Keratinocyte (primary cell): ENCODE data around the gene SOD1. TPM values are rescaled to one million over a fixed set of nuclear protein-coding genes. Genes with fewer than 3 reads are reported as not detected.

ENCODE experiments used
- DNase-seq: peaks from one replicate; pipeline ENCODE4 v3.0.0-alpha.2; 2011; ENCODE audit warnings: low read depth, missing footprints, low spot score
- FAIRE-seq: peaks from 2 replicates; lab custom pipeline; 2011; peaks lifted over from hg19 to GRCh38; lab: Jason Lieb, UNC
- H2AFZ ChIP-seq: 2 replicates; pipeline ENCODE4 v1.6.0; 2012; ENCODE audit warnings: low read length, control low read depth, inconsistent platforms; ENCODE audit not compliant: control insufficient read depth
- H3K27ac ChIP-seq: 2 replicates; pipeline ENCODE4 v1.5.1; 2011; ENCODE audit warnings: low read length; ENCODE audit not compliant: control insufficient read depth, insufficient read depth
- H3K27me3 ChIP-seq: 3 replicates; pipeline ENCODE4 v1.6.0; 2011; ENCODE audit warnings: low read length; ENCODE audit not compliant: control insufficient read depth, insufficient read depth; ENCODE audit errors: extremely low read depth
- H3K36me3 ChIP-seq, 2 experiments: 2 replicates in 1 of 2; 3 replicates in 1 of 2; pipeline ENCODE4 v1.5.1; 2011; ENCODE audit warnings: low read length in 2 of 2, mild to moderate bottlenecking in 1 of 2; ENCODE audit not compliant: control insufficient read depth in 2 of 2, insufficient read depth in 2 of 2; ENCODE audit errors: extremely low read depth in 1 of 2
- H3K4me1 ChIP-seq: 3 replicates; pipeline ENCODE4 v1.5.1; 2011; ENCODE audit warnings: low read length; ENCODE audit not compliant: control insufficient read depth, insufficient read depth; ENCODE audit errors: extremely low read depth
- H3K4me2 ChIP-seq: 3 replicates; pipeline ENCODE4 v1.6.0; 2011; ENCODE audit warnings: low read depth, low read length; ENCODE audit not compliant: control insufficient read depth, insufficient read depth; ENCODE audit errors: extremely low read depth
- H3K4me3 ChIP-seq, 3 experiments: fragments of 200-600 bp in 1 of 3; sonication (generic) in 1 of 3; 2 replicates in 2 of 3; 3 replicates in 1 of 3; pipeline ENCODE4 v1.5.1; 2011 to 2016; ENCODE audit warnings: low read length in 3 of 3, mild to moderate bottlenecking in 3 of 3, control low read depth in 2 of 3, inconsistent platforms in 1 of 3, low read depth in 1 of 3, mixed read lengths in 1 of 3, mixed run types in 1 of 3, moderate library complexity in 1 of 3; ENCODE audit not compliant: control insufficient read depth in 2 of 3, insufficient read depth in 2 of 3; ENCODE audit errors: extremely low read depth in 1 of 3
- H3K79me2 ChIP-seq: 2 replicates; pipeline ENCODE4 v1.6.0; 2012; ENCODE audit warnings: low read length; ENCODE audit not compliant: control insufficient read depth, insufficient read depth
- H3K9ac ChIP-seq: 3 replicates; pipeline ENCODE4 v1.6.0; 2011; ENCODE audit warnings: low read length; ENCODE audit not compliant: control insufficient read depth, insufficient read depth; ENCODE audit errors: extremely low read depth
- H3K9me1 ChIP-seq: 3 replicates; pipeline ENCODE4 v1.6.0; 2011; ENCODE audit warnings: low read length; ENCODE audit not compliant: control insufficient read depth, insufficient read depth; ENCODE audit errors: extremely low read depth
- H3K9me3 ChIP-seq: 2 replicates; pipeline ENCODE4 v1.5.1; 2012; ENCODE audit warnings: low read depth, low read length; ENCODE audit not compliant: control insufficient read depth
- H4K20me1 ChIP-seq: 3 replicates; pipeline ENCODE4 v1.6.0; 2011; ENCODE audit warnings: low read length; ENCODE audit not compliant: control insufficient read depth, insufficient read depth; ENCODE audit errors: extremely low read depth
- EZH2 ChIP-seq: IDR thresholded peaks from one replicate; pipeline ENCODE4 v1.6.1; 2012; ENCODE audit warnings: inconsistent platforms, mild to moderate bottlenecking, low read length, moderate library complexity
- dilution Hi-C: fragments of 300-500 bp; cut with MboI; formaldehyde crosslinking; loops from one replicate; pipeline ENCODE4 v1.7.0; 2020; ENCODE audit warnings: low sequenced_read_pairs; ENCODE audit not compliant: extremely low pct_ligation_motif_present
- polyA plus RNA-seq, 5 experiments: library from polyadenylated mRNA; depleted of rRNA in 3 of 5; stranded (reverse) in 3 of 5; stranded (forward) in 1 of 5; unstranded in 1 of 5; fragments of >200 nt; gene quantifications; 1 replicate in 1 of 5; 2 replicates in 3 of 5; 3 replicates in 1 of 5; pipeline versions ENCODE4 v1.2.1 to v1.2.3, GENCODE V29; 2011 to 2012; ENCODE audit warnings: missing spikeins in 2 of 5, low read depth in 1 of 5, low replicate concordance in 1 of 5
- TF ChIP-seq, protein P1 (sequence below), 3 experiments: IDR thresholded peaks in 1 of 3; conservative IDR thresholded peaks in 1 of 3; optimal IDR thresholded peaks in 1 of 3; 2 replicates in 2 of 3; 3 replicates in 1 of 3; pipeline versions ENCODE3 to v1.5.1; 2011; ENCODE audit warnings: low read length in 3 of 3, mild to moderate bottlenecking in 3 of 3, moderate library complexity in 2 of 3, control low read depth in 1 of 3, inconsistent platforms in 1 of 3; ENCODE audit not compliant: insufficient read depth in 2 of 3; ENCODE audit errors: extremely low read depth in 1 of 3

The SOD1 gene
- polyA plus RNA-seq, 1 donor (not counting 4 experiments of a cell fraction or from before 2014, with no cell fraction given) = 426 TPM

DNA sequence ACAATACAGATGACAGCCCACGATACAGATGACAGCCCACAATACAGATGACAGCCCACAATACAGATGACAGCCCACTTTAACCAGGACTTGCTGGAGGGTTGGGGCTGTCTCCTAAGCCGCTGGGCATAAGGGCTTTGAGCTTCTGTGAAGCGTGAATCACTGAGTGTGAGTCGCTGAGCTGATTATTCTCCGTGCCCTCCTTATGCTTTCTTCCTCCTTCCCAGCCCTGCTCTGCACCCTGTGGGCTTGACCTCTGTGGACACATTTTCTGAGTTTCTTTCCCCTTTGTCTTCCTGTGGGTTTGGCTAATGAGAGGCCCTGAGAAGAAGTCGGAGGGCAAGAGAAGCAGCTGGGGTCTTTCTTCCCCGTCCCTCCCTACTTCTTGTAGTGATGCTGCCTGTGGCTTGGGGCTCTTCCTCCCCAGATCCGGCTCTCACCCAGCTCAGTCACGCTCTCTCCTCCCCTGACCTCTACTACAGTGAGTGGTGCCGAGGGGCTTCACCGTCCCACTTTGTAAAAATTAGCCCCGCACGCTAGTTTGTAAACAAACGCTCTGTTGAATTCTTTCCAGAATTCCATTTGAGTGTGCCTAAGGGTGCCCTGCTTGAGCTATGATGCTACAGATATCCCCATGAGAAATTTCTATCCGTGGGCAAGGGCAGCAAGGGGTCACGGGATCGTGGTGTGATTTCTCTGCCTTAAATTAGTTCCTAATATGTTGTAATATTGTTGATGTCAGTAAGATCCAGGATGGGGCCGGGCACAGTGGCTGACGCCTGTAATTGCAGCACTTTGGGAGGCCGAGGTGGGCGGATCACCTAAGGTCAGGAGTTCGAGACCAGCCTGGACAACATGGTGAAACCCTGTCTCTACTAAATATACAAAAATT lies 46.4 kb upstream of the SOD1 start:
- Histone ChIP-seq H4K20me1 (no peaks in the 10 kb centered on the region), H3K9me3 (no peaks in the 10 kb centered on the region), H3K9ac (no peak overlapping the region), H3K9me1 (no peaks in the 10 kb centered on the region), H3K4me2 (no peak overlapping the region), H3K4me1 (peaks cover 2% of the 10 kb centered on the region), H3K79me2 (no peaks in the 10 kb centered on the region), H3K27me3 (peaks cover 3% of the 10 kb centered on the region), H3K36me3 (no peaks in the 10 kb centered on the region), H3K27ac (no peak overlapping the region), H2AFZ (no peak overlapping the region), H3K4me3 (no peak overlapping the region)
- dilution Hi-C loops = no loop called here
- DNase-seq (no peak), FAIRE-seq (no peak)
- TF ChIP-seq, protein P1, sequence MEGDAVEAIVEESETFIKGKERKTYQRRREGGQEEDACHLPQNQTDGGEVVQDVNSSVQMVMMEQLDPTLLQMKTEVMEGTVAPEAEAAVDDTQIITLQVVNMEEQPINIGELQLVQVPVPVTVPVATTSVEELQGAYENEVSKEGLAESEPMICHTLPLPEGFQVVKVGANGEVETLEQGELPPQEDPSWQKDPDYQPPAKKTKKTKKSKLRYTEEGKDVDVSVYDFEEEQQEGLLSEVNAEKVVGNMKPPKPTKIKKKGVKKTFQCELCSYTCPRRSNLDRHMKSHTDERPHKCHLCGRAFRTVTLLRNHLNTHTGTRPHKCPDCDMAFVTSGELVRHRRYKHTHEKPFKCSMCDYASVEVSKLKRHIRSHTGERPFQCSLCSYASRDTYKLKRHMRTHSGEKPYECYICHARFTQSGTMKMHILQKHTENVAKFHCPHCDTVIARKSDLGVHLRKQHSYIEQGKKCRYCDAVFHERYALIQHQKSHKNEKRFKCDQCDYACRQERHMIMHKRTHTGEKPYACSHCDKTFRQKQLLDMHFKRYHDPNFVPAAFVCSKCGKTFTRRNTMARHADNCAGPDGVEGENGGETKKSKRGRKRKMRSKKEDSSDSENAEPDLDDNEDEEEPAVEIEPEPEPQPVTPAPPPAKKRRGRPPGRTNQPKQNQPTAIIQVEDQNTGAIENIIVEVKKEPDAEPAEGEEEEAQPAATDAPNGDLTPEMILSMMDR (optimal IDR thresholded peaks at IDR 0.05 in 1 of 3, IDR thresholded peaks at IDR 0.05 in 1 of 3, conservative IDR thresholded peaks at IDR 0.05 in 1 of 3; ENCODE audit: extremely low read depth in 1 of 3, insufficient read depth in 2 of 3, low read length in 3 of 3) = no peak
- TF ChIP-seq EZH2 = no peak

DNA sequence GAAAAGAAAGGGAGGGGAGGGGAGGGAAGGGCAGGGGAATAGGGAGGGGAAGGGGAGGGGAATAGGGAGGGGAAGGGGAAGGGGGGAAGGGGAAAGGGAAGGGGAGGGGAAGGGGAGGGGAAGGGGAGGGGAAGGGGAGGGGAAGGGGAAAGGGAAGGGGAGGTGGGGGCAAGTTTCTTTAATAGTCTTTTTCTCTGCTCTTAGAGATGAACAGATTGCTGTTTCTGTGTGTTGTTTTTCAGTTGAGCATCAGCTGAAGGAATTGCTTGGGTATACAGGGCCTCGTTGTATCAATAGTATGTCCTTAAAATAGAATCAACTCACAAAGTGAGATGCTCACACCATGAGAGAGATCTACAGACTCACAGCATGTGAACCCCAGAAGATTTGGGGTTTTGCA lies 44.8 kb upstream of the SOD1 start:
- DNase-seq (no peak), FAIRE-seq (no peak)
- H3K27ac ChIP-seq = no peak overlapping the region
- H3K79me2 ChIP-seq = no peaks in the 10 kb centered on the region
- no peak overlapping the region for H3K4me3 ChIP-seq
- no peaks in the 10 kb centered on the region for H4K20me1 ChIP-seq
- TF ChIP-seq EZH2 = no peak
- TF ChIP-seq, protein P1 (optimal IDR thresholded peaks at IDR 0.05 in 1 of 3, IDR thresholded peaks at IDR 0.05 in 1 of 3, conservative IDR thresholded peaks at IDR 0.05 in 1 of 3; ENCODE audit: extremely low read depth in 1 of 3, insufficient read depth in 2 of 3, low read length in 3 of 3) = no peak
- no peak overlapping the region for H3K4me2 ChIP-seq
- no peaks in the 10 kb centered on the region for H3K9me1 ChIP-seq
- peaks cover 2% of the 10 kb centered on the region for H3K4me1 ChIP-seq
- no peaks in the 10 kb centered on the region for H3K9me3 ChIP-seq
- no peak overlapping the region for H2AFZ ChIP-seq
- H3K27me3 ChIP-seq = peaks cover 3% of the 10 kb centered on the region
- no peak overlapping the region for H3K9ac ChIP-seq
- no peaks in the 10 kb centered on the region for H3K36me3 ChIP-seq
- dilution Hi-C loops = no loop called here
